Glutamatergic neuron (in vitro differentiated cells): ENCODE results near the gene AMOTL1. TPM values are rescaled to one million over a fixed set of nuclear protein-coding genes. Genes with fewer than 3 reads are reported as not detected.

Source experiments
- DNase-seq: peaks from one replicate; pipeline ENCODE4 v3.0.0; 2022
- H3K27ac Mint-ChIP-seq: one replicate; pipeline ENCODE4 v1.8.0; 2020; ENCODE audit warnings: mild to moderate bottlenecking, mixed read lengths, inconsistent platforms; ENCODE audit not compliant: unreplicated experiment
- H3K27me3 Mint-ChIP-seq: one replicate; pipeline ENCODE4 v1.8.0; 2020; ENCODE audit warnings: mild to moderate bottlenecking, moderate library complexity, mixed read lengths, inconsistent platforms; ENCODE audit not compliant: unreplicated experiment
- H3K36me3 Mint-ChIP-seq: one replicate; pipeline ENCODE4 v1.8.0; 2020; ENCODE audit warnings: mild to moderate bottlenecking, mixed read lengths, inconsistent platforms; ENCODE audit not compliant: unreplicated experiment
- H3K4me1 Mint-ChIP-seq: one replicate; pipeline ENCODE4 v1.8.0; 2020; ENCODE audit warnings: mild to moderate bottlenecking, low read depth, mixed read lengths, inconsistent platforms; ENCODE audit not compliant: unreplicated experiment
- H3K4me3 Mint-ChIP-seq: one replicate; pipeline ENCODE4 v1.8.0; 2020; ENCODE audit warnings: mild to moderate bottlenecking, mixed read lengths, inconsistent platforms; ENCODE audit not compliant: unreplicated experiment
- H3K9me3 Mint-ChIP-seq: one replicate; pipeline ENCODE4 v1.8.0; 2020; ENCODE audit warnings: mild to moderate bottlenecking, moderate library complexity, mixed read lengths, inconsistent platforms; ENCODE audit not compliant: unreplicated experiment
- CTCF ChIP-seq: fragments of 200-600 bp; sonication (generic); IDR thresholded peaks from one replicate; pipeline ENCODE4 v1.5.0; 2021; ENCODE audit not compliant: partially characterized antibody, unreplicated experiment
- total RNA-seq: library from RNA; stranded (reverse); fragmentation: NEBNext Ultra II Directional; extraction: Animal tissue kit (Norgen Biotek cat#: 25700); gene quantifications from one replicate; pipeline ENCODE4 v1.2.1, GENCODE V29; 2021; ENCODE audit not compliant: unreplicated experiment

The AMOTL1 gene
- total RNA-seq, 1 donor from 2014 or later: 27.6 TPM

- no peak overlapping the region for H3K27ac Mint-ChIP-seq
- peaks cover 7% of the 10 kb centered on the region for H3K36me3 Mint-ChIP-seq
- no peak overlapping the region for H3K4me3 Mint-ChIP-seq
- TF ChIP-seq CTCF: no peak
- peaks cover 2% of the 10 kb centered on the region for H3K4me1 Mint-ChIP-seq
- no peak for DNase-seq
- no peaks in the 10 kb centered on the region for H3K27me3 Mint-ChIP-seq
- H3K9me3 Mint-ChIP-seq: peaks cover 4% of the 10 kb centered on the region
These were observed 32.3 kb downstream of the AMOTL1 start for GRCh38 chr11:94800414-94800813.

GRCh38 chr11:94801866-94802460, 33.8 kb downstream of the AMOTL1 start:
- H3K27me3 Mint-ChIP-seq: peaks cover under 1% of the 10 kb centered on the region
- TF ChIP-seq CTCF: no peak
- no peak overlapping the region for H3K4me3 Mint-ChIP-seq
- peaks cover 6% of the 10 kb centered on the region for H3K4me1 Mint-ChIP-seq
- peaks cover 6% of the 10 kb centered on the region for H3K9me3 Mint-ChIP-seq
- H3K27ac Mint-ChIP-seq: no peak overlapping the region
- peaks cover 7% of the 10 kb centered on the region for H3K36me3 Mint-ChIP-seq
- DNase-seq: no peak

- peaks cover 1% of the 10 kb centered on the region for H3K27me3 Mint-ChIP-seq
- peaks cover 6% of the 10 kb centered on the region for H3K4me1 Mint-ChIP-seq
- TF ChIP-seq CTCF: no peak
These were observed 34.3 kb downstream of the AMOTL1 start for GRCh38 chr11:94802501-94802900.

GRCh38 chr11:94803491-94803890, 35.3 kb downstream of the AMOTL1 start:
- Mint-ChIP-seq H3K27ac (no peak overlapping the region), H3K27me3 (peaks cover 4% of the 10 kb centered on the region), H3K4me3 (no peak overlapping the region), H3K36me3 (peaks cover 7% of the 10 kb centered on the region), H3K9me3 (peaks cover 6% of the 10 kb centered on the region), H3K4me1 (peaks cover 6% of the 10 kb centered on the region)
- DNase-seq: no peak
- no peak for TF ChIP-seq CTCF

More at GRCh38 chr11:94802501-94802900, 34.3 kb downstream of the AMOTL1 start:
- peaks cover 7% of the 10 kb centered on the region for H3K36me3 Mint-ChIP-seq
- H3K4me3 Mint-ChIP-seq: no peak overlapping the region
- no peak for DNase-seq
- H3K9me3 Mint-ChIP-seq: peaks cover 6% of the 10 kb centered on the region
- no peak overlapping the region for H3K27ac Mint-ChIP-seq

- peaks cover 6% of the 10 kb centered on the region for H3K4me1 Mint-ChIP-seq
- H3K27me3 Mint-ChIP-seq: peaks cover 4% of the 10 kb centered on the region
- DNase-seq: no peak
- peaks cover 6% of the 10 kb centered on the region for H3K9me3 Mint-ChIP-seq
- H3K36me3 Mint-ChIP-seq: peaks cover 7% of the 10 kb centered on the region
- no peak overlapping the region for H3K27ac Mint-ChIP-seq
- H3K4me3 Mint-ChIP-seq: no peak overlapping the region
- TF ChIP-seq CTCF: no peak
These were observed 36.7 kb downstream of the AMOTL1 start for GRCh38 chr11:94804874-94805273.
